MV-4-11 (cell line): ENCODE results near the gene CHTF18.

Experiments used
- DNase-seq: peaks from one replicate; lab custom pipeline; 2025; lab: John Stamatoyannopoulos, UW

The CHTF18 gene

DNA sequence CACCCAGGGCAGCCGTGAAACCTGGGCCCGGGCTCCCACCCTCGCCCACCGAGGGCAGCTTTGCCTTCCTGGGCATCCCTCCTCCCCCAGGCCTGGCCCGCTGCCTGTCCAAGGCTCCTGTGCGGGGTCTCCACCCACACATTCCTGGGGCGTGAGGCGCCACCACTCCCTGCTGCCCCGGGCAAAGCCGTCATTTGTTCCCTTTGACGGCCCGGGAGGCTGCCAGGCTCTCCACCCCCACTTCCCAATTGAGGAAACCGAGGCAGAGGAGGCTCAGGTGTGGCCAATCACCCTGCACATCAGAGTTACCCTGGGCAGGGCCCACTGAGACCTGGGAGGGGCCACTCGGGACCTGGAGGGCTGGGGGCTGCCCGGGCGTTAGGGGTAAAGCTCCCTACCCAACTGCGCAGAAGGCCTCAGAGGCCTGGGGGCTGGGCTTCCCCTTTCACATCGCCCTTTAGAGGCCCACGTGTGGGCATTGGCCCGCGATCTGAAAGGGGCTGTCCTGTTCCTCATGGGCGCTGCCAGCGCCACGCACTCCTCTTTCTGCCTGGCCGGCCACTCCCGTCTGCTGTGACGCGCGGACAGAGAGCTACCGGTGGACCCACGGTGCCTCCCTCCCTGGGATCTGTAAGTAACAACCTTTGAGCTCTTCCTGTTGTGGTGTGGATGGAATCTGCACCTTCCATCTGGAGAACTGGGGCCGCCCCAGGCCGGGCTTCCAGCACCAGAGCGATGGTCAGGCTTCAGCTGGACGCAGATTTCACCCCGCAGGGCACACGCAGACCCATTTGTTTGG, 27.7 kb upstream of the CHTF18 start, which contains the start of gene MSLN:
Gene MSLN (plus strand): TSS at position 190 of the 799 bp plus-strand sequence. CDS start 1,947 bp downstream, outside the sequence.
- peak; percentile 20 for DNase-seq

DNA sequence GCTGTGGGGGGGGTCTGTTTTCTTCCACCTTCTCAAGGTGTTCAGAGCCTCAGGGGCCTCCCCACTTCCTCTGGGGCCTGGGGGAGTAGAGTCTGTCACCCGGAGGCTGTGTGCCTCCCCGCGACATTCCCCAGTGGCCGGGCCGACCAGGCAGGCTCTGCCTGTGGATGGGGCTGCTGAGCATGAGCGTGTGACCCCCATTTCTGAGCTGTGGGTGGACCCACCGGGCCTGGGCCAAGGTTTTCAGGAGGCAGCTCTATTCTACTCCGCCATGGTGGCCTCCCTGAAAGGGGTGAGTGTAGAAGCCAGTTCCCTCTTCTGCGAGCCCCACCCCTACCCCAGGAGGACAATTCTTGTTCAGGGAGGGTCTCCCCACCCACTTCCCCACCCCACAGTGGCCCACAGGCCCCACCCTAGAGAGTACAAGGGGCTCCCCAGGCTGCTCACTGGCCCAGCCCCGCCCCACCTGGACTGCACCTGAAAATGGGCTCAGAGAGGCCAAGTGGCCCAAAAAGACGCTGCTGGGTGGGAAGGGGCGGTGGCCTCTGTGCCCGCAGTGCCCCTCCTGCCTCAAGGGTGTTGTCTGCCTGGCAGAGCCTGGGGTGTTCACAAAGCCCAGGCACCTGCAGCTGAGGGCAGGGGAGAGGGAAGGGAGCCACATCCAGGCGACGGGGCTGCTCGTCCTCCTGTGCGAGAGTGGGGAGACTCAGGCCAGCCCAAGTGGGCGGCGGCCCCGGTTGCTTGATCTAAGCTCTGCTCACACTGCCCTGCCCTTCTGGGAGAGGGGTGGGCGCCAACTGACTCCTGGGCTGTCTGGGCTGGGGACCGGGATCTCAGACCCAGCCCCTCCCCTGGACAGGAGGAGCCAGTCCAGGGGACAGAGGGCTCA, 26.6 kb upstream of the CHTF18 start:
- DNase-seq, result no peak

DNA sequence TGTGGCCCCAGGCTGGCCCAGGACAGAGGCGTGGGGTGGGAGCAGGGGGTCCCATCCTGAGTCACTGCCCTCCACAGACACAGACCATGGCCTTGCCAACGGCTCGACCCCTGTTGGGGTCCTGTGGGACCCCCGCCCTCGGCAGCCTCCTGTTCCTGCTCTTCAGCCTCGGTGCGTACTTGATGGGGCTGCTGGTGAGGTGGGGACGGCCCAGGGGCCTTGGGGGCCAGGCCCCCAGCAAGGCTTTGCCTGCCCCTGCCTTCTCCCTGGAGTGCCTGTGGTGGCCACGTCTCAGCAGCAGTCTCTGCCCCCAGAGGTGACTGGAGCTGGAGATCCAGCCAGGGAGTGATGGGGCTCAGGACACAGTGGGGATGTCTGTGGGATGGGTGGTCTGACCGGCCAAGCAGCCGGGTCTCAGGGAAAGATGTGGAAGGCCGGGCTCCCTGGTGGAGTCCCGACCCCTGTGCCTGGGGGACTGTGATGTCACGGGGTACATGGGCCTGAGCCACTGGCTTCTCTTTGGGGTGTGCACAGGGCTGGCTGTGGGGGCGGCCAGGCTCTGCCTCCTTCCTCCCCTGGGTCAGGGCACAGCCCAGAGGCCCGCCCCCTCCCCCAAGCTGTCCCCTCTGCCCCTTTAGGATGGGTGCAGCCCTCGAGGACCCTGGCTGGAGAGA, 25.7 kb upstream of the CHTF18 start:
- DNase-seq, result no peak

DNA sequence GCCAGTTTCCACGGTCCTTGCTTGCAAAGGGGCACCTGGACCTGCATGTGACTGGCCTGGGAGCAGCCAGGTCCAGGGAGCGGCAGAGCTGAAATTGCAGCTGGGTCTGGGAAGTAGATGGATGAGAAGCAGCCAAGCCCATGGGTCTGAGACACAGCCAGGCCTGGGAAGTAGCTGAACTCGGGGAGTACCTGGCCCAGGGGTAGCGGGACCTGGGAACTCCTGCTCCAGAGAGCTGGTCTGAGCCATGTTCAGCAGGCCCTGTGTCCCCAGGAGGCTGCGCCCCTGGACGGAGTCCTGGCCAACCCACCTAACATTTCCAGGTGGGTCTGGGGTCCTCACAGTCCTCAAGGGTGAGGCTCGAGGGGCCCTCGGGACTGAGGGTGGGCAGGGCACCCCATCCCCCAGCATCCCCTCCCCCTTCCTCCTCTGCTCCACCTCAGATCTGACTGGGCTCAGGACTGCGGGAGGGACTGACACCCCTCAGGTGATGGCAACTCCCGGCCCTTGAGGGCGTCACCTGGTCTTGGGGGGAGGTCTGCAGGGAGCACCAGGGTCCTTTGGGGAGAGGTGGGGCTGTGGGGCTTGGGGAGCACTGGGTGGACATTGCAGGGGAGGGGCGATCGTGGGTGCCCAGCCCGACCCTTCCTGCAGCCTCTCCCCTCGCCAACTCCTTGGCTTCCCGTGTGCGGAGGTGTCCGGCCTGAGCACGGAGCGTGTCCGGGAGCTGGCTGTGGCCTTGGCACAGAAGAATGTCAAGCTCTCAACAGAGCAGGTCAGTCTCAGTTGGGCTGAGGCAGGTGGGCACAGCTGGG, 24.8 kb upstream of the CHTF18 start:
- DNase-seq, result no peak

DNA sequence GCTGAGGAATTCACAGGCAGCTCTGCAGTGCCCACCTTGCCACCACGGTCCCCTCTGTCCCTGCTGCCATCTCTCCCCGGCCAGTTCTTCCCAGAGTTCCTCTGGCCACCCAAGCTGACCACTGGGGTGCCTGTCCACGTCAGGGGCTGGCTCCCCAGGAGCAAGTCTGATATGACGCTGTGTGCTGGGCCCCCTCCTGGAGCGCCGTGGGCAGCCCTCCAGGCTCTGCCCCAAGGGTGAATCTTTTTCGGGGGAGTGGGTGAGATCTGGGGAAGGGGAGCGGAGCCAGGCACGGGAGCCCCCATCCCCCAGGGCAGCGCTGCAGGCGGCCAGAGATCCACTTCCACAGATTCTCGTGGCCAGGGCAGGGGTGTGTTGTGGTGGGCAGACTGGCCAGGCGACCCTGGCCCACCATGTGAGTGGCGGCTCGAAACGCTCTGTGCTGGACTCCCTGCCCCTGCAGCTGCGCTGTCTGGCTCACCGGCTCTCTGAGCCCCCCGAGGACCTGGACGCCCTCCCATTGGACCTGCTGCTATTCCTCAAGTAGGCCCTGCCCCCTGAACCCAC, 24.2 kb upstream of the CHTF18 start:
- DNase-seq, result no peak

DNA sequence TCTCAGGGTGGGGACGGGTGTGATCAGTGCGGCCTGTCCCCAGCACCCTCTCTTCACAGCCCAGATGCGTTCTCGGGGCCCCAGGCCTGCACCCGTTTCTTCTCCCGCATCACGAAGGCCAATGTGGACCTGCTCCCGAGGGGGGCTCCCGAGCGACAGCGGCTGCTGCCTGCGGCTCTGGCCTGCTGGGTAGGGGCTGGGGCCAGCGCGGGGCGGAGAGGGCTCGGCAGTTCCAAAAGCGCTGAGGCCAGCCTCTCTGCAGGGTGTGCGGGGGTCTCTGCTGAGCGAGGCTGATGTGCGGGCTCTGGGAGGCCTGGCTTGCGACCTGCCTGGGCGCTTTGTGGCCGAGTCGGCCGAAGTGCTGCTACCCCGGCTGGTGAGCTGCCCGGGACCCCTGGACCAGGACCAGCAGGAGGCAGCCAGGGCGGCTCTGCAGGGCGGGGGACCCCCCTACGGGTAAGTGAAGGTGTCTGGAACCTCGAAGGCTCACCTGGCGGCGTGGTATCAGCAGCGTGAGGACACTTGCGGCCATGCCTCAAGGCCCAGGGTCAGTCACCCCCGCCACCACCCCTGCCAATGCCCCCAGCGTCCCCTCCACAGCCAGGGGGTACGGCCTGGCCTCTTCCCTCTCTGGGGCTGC, 23.5 kb upstream of the CHTF18 start:
- no peak for DNase-seq

DNA sequence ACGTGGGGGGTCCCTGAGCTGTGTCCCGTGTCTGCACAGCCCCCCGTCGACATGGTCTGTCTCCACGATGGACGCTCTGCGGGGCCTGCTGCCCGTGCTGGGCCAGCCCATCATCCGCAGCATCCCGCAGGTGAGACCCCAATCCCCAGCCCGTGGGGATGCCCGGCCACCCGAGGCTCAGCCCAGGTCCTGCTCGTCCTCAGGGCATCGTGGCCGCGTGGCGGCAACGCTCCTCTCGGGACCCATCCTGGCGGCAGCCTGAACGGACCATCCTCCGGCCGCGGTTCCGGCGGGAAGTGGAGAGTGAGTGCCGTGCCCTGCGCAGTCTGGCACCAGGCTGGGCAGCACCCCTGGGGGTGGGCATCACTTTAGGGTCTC, 22.9 kb upstream of the CHTF18 start:
- no peak for DNase-seq

DNA sequence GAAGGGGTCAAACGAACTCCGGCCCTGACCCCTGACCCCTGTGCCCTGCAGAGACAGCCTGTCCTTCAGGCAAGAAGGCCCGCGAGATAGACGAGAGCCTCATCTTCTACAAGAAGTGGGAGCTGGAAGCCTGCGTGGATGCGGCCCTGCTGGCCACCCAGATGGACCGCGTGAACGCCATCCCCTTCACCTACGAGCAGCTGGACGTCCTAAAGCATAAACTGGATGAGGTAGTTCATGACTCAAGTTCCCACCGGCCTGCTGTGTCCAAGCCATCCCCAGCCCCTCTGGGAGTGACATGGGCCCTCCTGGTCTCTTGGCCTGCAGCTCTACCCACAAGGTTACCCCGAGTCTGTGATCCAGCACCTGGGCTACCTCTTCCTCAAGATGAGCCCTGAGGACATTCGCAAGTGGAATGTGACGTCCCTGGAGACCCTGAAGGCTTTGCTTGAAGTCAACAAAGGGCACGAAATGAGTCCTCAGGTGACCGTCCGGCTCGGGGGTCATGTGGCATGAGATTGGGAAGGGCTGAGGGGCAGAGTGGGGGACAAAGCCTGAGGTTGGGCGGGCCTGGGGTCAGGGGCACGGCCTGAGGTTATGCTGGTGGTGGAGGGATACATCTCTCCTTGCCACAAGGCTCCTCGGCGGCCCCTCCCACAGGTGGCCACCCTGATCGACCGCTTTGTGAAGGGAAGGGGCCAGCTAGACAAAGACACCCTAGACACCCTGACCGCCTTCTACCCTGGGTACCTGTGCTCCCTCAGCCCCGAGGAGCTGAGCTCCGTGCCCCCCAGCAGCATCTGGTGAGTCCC, 22.2 kb upstream of the CHTF18 start:
- DNase-seq, result no peak

DNA sequence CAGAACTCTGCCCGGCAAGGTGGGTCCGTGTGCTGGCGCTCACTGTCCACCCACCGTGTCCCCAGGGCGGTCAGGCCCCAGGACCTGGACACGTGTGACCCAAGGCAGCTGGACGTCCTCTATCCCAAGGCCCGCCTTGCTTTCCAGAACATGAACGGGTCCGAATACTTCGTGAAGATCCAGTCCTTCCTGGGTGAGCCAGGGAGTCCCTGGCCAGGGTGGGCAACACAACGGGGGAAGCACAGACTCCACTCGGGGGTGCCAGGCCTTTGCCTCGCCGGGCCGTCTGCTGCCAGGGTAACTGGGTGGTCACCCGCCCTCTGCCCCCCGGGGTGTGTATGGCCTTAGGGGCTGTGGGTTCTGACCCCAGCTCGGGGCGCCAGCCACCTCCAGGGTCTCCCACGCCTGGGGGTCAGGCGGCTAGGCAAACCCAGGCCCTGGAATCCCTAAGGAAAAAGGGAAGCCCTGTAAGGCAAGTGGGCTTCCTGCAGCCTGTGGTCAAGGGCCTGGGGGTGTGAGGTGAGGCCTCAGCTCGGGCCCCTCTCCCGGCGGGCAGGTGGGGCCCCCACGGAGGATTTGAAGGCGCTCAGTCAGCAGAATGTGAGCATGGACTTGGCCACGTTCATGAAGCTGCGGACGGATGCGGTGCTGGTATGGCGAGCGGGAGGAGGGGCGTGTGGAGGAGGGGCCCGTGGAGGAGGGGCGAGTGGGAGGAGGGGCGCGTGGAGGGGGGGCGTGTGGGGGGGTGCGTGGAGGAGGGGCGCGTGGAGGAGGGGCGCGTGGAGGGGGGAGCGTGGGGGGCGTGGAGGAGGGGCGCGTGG, 21.4 kb upstream of the CHTF18 start:
- no peak for DNase-seq

DNA sequence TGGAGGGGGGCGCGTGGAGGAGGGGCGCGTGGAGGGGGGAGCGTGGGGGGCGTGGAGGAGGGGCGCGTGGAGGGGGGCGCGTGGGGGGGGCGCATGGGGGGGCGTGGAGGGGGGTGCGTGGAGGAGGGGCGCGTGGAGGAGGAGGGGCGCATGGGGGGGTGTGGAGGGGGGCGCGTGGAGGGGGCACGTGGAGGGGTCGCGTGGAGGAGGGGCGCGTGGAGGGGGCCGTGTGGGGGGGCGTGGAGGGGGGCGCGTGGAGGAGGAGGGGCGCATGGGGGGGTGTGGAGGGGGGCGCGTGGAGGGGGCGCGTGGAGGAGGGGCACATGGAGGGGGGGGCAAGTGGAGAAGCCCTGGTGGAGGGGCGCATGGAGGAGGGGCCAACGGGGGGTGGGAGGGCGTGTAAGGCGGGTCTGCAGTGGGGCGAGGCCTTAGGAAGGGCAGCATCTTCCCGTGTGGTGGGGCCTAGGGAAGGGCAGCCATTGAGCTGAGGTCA, 20.6 kb upstream of the CHTF18 start:
- no peak for DNase-seq

DNA sequence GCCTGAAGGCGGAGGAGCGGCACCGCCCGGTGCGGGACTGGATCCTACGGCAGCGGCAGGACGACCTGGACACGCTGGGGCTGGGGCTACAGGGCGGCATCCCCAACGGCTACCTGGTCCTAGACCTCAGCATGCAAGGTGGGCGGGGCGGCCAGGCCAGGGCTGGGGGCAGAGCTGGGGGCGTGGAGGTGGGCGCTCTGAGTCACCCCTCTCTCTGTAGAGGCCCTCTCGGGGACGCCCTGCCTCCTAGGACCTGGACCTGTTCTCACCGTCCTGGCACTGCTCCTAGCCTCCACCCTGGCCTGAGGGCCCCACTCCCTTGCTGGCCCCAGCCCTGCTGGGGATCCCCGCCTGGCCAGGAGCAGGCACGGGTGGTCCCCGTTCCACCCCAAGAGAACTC, 20.0 kb upstream of the CHTF18 start:
- no peak for DNase-seq

DNA sequence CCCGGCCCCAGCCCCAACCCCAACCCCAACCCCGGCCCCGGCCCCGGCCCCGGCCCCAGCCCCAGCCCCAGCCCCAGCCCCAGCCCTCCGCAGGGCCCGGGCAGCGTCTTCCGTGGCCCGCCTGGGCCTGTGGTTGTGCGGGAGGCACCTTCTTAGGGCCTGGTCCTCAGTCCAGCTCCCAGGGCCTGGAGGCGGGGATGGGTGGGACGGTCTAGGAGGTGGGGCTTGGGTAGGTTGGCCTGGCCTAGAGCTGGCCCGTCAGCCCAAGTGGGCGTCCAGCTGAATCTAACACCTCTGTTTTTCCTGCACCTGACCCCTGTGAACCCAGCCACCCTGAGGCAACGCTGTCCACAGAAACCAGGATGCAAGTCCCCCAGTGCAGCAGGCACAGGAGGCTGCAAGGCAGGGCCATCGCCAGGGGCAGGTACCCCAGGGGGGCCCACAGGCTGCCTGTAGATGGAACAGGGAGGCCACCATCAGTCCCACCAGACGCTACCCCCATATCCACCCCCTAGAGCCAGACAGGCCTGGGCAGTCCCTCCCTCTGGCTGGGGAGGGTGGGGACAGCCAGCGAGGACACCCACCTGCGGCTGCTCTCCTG, 19.1 kb upstream of the CHTF18 start:
- no peak for DNase-seq

DNA sequence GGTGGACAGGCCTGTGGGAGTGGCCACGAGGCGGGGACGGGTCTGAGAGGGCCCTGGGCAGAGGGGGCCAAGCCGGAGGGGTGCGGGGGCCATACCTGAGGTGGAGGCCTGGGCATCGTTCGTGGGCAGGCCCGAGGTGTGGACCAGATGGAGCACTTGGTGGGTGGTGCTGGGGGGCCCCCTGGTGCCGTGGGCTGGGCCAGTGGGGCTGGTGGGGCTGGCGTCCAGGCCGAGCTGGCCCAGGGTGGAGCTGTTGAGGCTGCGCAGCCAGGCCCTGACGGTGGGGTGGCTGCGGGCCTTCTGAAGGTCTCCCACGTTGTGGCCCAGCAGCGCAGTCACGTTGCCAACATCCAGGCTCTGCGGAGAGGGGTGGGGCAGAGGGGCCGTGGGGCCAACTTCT, 18.5 kb upstream of the CHTF18 start:
- no peak for DNase-seq

DNA sequence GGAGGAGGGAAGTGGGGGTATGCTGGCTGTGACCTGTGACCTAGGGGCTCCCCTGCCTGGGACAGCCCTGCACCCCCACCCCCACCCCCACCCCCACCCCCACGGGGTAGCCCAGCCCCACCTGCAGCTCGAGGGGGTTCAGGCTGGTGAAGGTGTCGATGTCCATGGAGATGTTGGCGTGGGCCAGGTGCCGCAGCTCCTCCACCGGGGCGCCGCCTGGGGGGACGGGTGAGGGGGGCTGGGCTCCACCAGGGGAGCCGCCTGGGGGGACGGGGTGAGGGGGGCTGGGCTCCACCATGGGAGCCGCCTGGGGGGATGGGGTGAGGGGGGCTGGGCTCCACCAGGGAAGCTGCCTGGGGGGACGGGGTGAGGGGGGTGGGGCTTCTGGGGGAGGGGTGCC, 18.0 kb upstream of the CHTF18 start:
- DNase-seq, result no peak

DNA sequence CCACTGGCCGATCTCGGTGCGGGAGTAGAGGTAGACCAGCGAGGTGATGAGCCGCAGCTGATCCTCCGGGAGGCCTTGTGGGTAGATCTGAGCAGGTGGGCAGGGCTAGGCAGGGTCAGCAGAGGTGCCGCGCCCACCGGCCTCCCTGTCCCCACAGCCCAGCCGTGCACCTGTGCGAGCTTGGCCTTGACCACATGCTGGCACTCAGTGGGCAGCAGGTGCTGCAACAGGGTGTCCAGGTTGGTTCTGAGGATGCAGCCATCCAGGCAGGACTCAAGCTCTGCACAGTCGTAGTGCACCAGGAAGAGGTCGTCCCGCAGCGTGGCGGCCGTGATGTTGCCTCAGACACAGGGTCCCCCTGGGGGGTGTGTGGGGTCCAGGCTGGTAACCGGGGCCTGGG, 15.5 kb upstream of the CHTF18 start:
- DNase-seq, result no peak

DNA sequence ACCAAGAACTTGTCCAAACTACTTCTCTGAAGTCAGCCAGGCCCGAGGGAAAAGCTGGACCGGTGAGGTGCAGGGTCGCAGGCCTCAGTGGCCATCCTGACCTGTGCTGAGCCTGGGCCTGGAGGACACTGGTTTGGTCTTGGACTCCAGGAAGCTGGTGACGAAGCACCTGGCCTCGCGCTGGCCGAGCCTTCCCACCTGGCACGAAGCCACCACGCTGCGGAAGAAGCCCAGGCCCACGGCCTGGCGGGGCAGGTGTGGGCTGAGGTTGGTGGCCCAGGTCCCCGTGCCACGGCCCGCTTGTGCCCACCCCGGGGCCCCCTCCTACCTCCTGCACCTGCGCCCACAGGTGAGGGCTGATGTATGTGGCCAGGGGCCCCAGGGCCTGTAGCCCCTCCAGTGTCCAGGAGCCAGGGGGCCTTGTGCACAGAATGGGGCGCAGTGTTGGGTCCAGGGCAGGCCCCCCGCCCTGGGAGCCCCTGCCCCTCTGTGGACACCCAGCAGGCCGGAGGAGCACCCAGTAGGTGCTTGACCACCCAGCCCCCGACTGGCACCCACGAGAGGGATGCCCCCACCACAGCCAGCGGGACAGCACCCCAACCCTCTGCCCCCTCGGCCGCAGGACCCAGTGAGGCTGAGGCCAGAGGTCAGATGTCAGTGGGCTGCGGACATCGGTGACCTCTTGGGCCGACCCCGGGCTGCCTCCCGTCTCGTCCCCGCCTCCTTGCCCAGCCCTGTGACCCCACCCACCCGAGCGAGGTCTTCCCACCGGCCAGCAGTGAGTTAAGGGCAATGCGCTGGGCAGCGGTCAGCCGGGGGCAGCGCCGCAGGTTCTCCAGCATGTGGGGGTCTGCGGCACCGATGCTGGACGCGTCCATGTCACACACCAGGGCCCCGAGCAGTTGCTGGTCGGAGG, 14.1 kb upstream of the CHTF18 start:
- DNase-seq, result no peak

DNA sequence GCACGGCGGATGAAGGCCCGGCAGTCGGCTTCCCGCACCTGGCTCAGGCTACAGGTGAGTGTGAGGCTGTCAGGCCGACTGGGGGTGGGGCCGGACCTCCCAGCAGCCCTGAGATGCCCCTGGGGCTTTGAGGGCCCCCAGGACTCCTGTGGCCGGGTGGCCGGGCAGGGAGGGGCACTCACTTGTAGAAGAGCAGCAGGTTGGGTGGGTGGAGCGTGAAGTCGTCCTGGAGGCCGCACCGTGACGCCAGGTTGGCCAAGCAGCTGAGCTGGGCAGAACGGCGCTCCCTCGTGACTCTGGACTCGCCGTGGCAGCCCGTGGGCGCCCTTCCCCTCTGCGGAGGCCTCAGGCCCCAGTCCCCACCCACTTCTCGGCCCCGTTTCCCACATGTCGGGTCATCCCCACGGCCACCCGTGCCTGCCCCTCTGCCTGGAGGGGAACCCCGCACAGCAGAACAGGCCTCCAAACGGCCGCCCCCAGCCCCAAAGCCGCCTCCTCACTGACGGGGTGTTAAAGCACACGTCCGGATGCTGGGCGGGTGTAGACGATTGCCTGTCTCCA, 13.1 kb upstream of the CHTF18 start:
- DNase-seq, result no peak
